NCI-H1417 treated with DMSO at 0.1 percent for 48 hours (cell line): ENCODE data around the gene RAB36.
"Not testable (repeated sequence)": the region's sequence is repeated elsewhere in the genome, so short reads cannot be mapped to it uniquely, and the experiment has no call there.

Source experiments
- DNase-seq: peaks from one replicate; lab custom pipeline; 2025; lab: John Stamatoyannopoulos, UW

Gene RAB36

GRCh38 chr22:23121000-23121421, 24.3 kb upstream of the RAB36 start:
- DNase-seq: no peak

- DNase-seq: no peak
These were observed 23.9 kb upstream of the RAB36 start for GRCh38 chr22:23121424-23121823.

- no peak for DNase-seq
These were observed 22.9 kb upstream of the RAB36 start for GRCh38 chr22:23122216-23122957.

GRCh38 chr22:23122992-23123803, 22.1 kb upstream of the RAB36 start:
- DNase-seq: no peak

GRCh38 chr22:23123804-23124254, 21.4 kb upstream of the RAB36 start:
- no peak for DNase-seq

- no peak for DNase-seq
These were observed 20.4 kb upstream of the RAB36 start for GRCh38 chr22:23124611-23125511.

- no peak for DNase-seq
These were observed 19.7 kb upstream of the RAB36 start for GRCh38 chr22:23125512-23126103.

GRCh38 chr22:23126165-23127054, 18.9 kb upstream of the RAB36 start:
- DNase-seq: no peak

GRCh38 chr22:23127055-23127756, 18.1 kb upstream of the RAB36 start:
- no peak for DNase-seq

GRCh38 chr22:23127788-23128187, 17.5 kb upstream of the RAB36 start:
- no peak for DNase-seq

- no peak for DNase-seq
These were observed 16.8 kb upstream of the RAB36 start for GRCh38 chr22:23128269-23129108.

- no peak for DNase-seq
These were observed 16.1 kb upstream of the RAB36 start for GRCh38 chr22:23129149-23129548.

- DNase-seq: no peak
These were observed 14.6 kb upstream of the RAB36 start for GRCh38 chr22:23130697-23131096.

- DNase-seq: no peak
These were observed 13.3 kb upstream of the RAB36 start for GRCh38 chr22:23131931-23132330.

- no peak for DNase-seq
These were observed 12.7 kb upstream of the RAB36 start for GRCh38 chr22:23132376-23133091.

GRCh38 chr22:23133922-23134321, 11.4 kb upstream of the RAB36 start:
- no peak for DNase-seq

GRCh38 chr22:23136991-23137390, 8.3 kb upstream of the RAB36 start:
- not testable (repeated sequence) for DNase-seq

GRCh38 chr22:23137468-23137867, 7.8 kb upstream of the RAB36 start:
- no peak for DNase-seq
